PFSK-1 (cell line): ENCODE measurements around the gene GARS1.

Source experiments
- POLR2AphosphoS5 ChIP-seq: IDR thresholded peaks from 2 replicates; pipeline ENCODE4 v1.6.1; 2012; ENCODE audit warnings: low read depth, mild to moderate bottlenecking, control low read depth, low read length, moderate library complexity
- SIN3A ChIP-seq: IDR thresholded peaks from 2 replicates; pipeline ENCODE4 v1.6.1; 2012; ENCODE audit warnings: mild to moderate bottlenecking, low read length, moderate library complexity, borderline replicate concordance; ENCODE audit not compliant: insufficient read depth
- TAF1 ChIP-seq: IDR thresholded peaks from 2 replicates; pipeline ENCODE4 v1.6.1; 2012; ENCODE audit warnings: low read length, control low read depth, borderline replicate concordance; ENCODE audit not compliant: insufficient read depth

DNA sequence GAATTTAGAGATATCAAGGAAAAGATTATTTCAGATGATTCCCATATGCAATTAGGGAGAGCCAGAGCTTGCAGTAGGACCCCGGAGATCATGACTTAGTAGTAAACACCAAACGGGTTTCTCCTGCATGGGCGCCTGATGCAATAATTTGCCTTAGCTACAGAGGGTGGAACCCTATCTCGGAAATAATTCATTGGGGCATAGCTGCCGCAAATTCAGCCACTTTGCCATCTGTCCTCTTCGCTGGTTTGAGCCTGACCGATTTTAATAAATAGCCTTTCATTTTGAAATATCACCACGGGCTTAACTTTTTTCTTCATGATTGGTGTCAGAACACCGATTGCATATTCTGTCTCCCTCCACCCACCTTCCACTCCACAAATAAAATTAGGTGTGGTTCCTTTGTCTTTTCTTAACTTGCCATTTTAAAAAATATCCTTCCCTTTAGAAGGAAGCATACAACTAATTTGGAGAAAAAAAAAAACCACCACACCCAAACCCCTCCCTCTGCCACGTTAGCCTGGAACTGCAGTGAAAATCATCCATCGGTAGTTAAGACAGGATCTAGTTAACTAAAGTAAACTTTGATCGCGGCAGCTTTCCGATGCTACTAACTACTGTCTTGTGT is 1.4 kb downstream of the GARS1 start:
- no peak for TF ChIP-seq SIN3A
- TF ChIP-seq POLR2AphosphoS5 = no peak; the same call in 1 of the 2 replicates
- no peak for TF ChIP-seq TAF1
